GM19324 (cell line): ENCODE results near the gene MAS1.
A peak's percentile ranks its signal among the peaks of the same experiment; 100 is the strongest.
"Not testable (repeated sequence)": the region's sequence is repeated elsewhere in the genome, so short reads cannot be mapped to it uniquely, and the experiment has no call there.

Source experiments
- ATAC-seq: cut with Tn5 transposase; IDR thresholded peaks from one replicate; pipeline ENCODE4 v1.9.1; 2021; ENCODE audit warnings: mild to moderate bottlenecking, moderate library complexity; ENCODE audit not compliant: unreplicated experiment, low FRiP score

The MAS1 gene

GRCh38 chr6:159914565-159914923 is 23.8 kb downstream of the MAS1 start:
- no peak for ATAC-seq

- no peak for ATAC-seq
Measured at GRCh38 chr6:159915397-159915796, 24.6 kb downstream of the MAS1 start.

GRCh38 chr6:159916237-159916636 is 25.4 kb downstream of the MAS1 start:
- no peak for ATAC-seq

- no peak for ATAC-seq
Measured at GRCh38 chr6:159916752-159917151, 26.0 kb downstream of the MAS1 start.

GRCh38 chr6:159919011-159919511 is 28.3 kb downstream of the MAS1 start:
- no peak for ATAC-seq

GRCh38 chr6:159919800-159920199 is 29.0 kb downstream of the MAS1 start:
- ATAC-seq: no peak

- ATAC-seq: not testable (repeated sequence)
Measured at GRCh38 chr6:159924150-159924549, 33.4 kb downstream of the MAS1 start.

GRCh38 chr6:159926542-159927203 is 35.9 kb downstream of the MAS1 start:
- no peak for ATAC-seq

- peak; percentile 43 for ATAC-seq
Measured at GRCh38 chr6:159929819-159930218, 39.0 kb downstream of the MAS1 start.

- peak; percentile 74 for ATAC-seq
Measured at GRCh38 chr6:159931112-159931511, 40.3 kb downstream of the MAS1 start.

GRCh38 chr6:159931846-159932245 is 41.1 kb downstream of the MAS1 start:
- no peak for ATAC-seq

- no peak for ATAC-seq
Measured at GRCh38 chr6:159933077-159933476, 42.3 kb downstream of the MAS1 start.

GRCh38 chr6:159934181-159934580 is 43.4 kb downstream of the MAS1 start:
- no peak for ATAC-seq

- no peak for ATAC-seq
Measured at GRCh38 chr6:159935065-159935464, 44.3 kb downstream of the MAS1 start.

GRCh38 chr6:159935633-159936032 is 44.8 kb downstream of the MAS1 start:
- no peak for ATAC-seq

GRCh38 chr6:159939591-159940016 is 48.8 kb downstream of the MAS1 start:
- ATAC-seq: no peak
